Neural cell (in vitro differentiated cells): ENCODE data around the gene BICRA.

ENCODE experiments used
- EP300 ChIP-seq: fragments of 450-650 bp; conservative IDR thresholded peaks from 2 replicates; pipeline ENCODE4 v1.6.1; 2014; ENCODE audit warnings: antibody characterized with exemption, mild to moderate bottlenecking, moderate library complexity; ENCODE audit not compliant: poor library complexity, severe bottlenecking
- EZH2 ChIP-seq: fragments of 200-600, 300-800 bp; shearing (Covaris generic), sonication (generic); IDR thresholded peaks from 2 replicates; pipeline ENCODE4 v1.6.1; 2014; ENCODE audit warnings: antibody characterized with exemption, low read length, borderline replicate concordance, mild to moderate bottlenecking; ENCODE audit not compliant: insufficient read depth, poor library complexity, severe bottlenecking
- MXI1 ChIP-seq: fragments of 450-650 bp; conservative IDR thresholded peaks from 2 replicates; pipeline ENCODE4 v1.6.1; 2014; ENCODE audit warnings: antibody characterized with exemption, mild to moderate bottlenecking; ENCODE audit not compliant: poor library complexity, severe bottlenecking
- POLR2AphosphoS5 ChIP-seq: IDR thresholded peaks from 2 replicates; pipeline ENCODE4 v1.6.1; 2012
- RAD21 ChIP-seq: fragments of 450-650 bp; conservative IDR thresholded peaks from 2 replicates; pipeline ENCODE4 v1.6.1; 2014; ENCODE audit warnings: antibody characterized with exemption, mild to moderate bottlenecking, moderate library complexity
- SMC3 ChIP-seq: fragments of 450-650 bp; conservative IDR thresholded peaks from 2 replicates; pipeline ENCODE4 v1.6.1; 2014; ENCODE audit warnings: antibody characterized with exemption, mild to moderate bottlenecking, moderate library complexity; ENCODE audit not compliant: poor library complexity
- TAF1 ChIP-seq: IDR thresholded peaks from 2 replicates; pipeline ENCODE4 v1.6.1; 2012; ENCODE audit warnings: low read depth
- TF ChIP-seq, protein P1 (sequence below): fragments of 450-650 bp; IDR thresholded peaks from 2 replicates; pipeline ENCODE4 v1.5.1; 2014; ENCODE audit warnings: antibody characterized with exemption, mild to moderate bottlenecking, moderate library complexity; ENCODE audit not compliant: poor library complexity, severe bottlenecking
- TF ChIP-seq, protein P2 (sequence below): IDR thresholded peaks from 2 replicates; pipeline ENCODE4 v1.6.1; 2012; ENCODE audit warnings: borderline replicate concordance

DNA sequence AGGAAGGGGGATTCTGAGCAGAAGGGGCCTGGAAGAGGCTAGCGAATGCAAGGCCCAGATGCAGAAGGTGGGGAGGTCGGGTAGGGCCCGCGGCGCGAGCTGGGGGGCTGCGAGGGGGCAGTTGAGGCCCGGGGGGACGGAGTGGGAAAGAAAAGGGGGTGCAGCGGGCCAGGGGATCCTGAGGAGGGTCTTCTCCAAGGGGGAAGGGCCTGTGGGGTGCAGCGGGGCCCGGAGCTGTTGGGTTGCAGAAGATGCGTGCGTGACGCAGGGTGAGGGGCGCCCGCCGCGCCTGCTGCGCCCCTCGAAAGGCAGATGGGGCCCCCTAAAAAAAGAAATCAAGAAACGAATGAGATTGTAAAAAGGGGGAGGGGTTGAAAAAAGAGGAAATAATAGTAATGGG lies 36.3 kb upstream of the BICRA start:
- TF ChIP-seq, protein P1, sequence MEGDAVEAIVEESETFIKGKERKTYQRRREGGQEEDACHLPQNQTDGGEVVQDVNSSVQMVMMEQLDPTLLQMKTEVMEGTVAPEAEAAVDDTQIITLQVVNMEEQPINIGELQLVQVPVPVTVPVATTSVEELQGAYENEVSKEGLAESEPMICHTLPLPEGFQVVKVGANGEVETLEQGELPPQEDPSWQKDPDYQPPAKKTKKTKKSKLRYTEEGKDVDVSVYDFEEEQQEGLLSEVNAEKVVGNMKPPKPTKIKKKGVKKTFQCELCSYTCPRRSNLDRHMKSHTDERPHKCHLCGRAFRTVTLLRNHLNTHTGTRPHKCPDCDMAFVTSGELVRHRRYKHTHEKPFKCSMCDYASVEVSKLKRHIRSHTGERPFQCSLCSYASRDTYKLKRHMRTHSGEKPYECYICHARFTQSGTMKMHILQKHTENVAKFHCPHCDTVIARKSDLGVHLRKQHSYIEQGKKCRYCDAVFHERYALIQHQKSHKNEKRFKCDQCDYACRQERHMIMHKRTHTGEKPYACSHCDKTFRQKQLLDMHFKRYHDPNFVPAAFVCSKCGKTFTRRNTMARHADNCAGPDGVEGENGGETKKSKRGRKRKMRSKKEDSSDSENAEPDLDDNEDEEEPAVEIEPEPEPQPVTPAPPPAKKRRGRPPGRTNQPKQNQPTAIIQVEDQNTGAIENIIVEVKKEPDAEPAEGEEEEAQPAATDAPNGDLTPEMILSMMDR, result no peak
- TF ChIP-seq RAD21 (no peak), POLR2AphosphoS5 (no peak), EZH2 (no peak), TAF1 (no peak), EP300 (no peak), MXI1 (no peak), SMC3 (no peak)
- TF ChIP-seq, protein P2, sequence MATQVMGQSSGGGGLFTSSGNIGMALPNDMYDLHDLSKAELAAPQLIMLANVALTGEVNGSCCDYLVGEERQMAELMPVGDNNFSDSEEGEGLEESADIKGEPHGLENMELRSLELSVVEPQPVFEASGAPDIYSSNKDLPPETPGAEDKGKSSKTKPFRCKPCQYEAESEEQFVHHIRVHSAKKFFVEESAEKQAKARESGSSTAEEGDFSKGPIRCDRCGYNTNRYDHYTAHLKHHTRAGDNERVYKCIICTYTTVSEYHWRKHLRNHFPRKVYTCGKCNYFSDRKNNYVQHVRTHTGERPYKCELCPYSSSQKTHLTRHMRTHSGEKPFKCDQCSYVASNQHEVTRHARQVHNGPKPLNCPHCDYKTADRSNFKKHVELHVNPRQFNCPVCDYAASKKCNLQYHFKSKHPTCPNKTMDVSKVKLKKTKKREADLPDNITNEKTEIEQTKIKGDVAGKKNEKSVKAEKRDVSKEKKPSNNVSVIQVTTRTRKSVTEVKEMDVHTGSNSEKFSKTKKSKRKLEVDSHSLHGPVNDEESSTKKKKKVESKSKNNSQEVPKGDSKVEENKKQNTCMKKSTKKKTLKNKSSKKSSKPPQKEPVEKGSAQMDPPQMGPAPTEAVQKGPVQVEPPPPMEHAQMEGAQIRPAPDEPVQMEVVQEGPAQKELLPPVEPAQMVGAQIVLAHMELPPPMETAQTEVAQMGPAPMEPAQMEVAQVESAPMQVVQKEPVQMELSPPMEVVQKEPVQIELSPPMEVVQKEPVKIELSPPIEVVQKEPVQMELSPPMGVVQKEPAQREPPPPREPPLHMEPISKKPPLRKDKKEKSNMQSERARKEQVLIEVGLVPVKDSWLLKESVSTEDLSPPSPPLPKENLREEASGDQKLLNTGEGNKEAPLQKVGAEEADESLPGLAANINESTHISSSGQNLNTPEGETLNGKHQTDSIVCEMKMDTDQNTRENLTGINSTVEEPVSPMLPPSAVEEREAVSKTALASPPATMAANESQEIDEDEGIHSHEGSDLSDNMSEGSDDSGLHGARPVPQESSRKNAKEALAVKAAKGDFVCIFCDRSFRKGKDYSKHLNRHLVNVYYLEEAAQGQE, result no peak
